ENCODE data around the gene RHOBTB1.

DNA sequence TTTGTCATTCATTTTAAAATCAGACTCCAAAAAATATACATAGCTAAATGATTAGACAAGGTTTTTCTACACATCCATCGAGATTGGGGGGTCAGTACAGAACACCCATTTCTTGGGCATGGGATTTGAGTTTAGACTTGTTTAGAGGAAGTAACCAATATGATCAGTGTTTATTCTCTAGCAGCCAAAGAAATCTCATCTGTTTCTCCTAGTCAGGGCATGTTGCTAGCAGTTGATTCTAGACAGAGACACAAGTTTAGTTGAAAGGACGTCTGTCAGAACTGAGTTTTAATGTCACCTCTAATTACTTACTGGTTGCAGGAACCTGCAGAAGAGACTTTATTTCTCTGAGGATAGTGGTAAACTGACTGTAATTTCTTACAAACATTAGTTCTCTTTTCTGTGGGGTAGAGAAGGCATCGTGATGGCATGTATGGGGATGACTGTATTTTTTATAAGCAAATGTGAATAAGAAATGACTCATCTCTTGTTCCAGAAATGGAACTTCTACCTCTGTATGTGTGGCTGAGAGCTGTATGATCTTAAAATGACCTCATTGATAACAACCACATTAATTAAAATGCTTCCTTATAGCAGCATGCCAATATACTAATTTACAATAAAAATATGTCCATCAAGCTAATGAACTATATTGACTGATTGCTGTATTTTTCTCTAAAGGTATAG lies 30.6 kb upstream of the RHOBTB1 start:
- no peak for TF ChIP-seq CTCF (IDR thresholded peaks at IDR 0.05)
- TF ChIP-seq POLR2A (IDR thresholded peaks at IDR 0.05) = no peak
